MCF 10A (cell line): ENCODE measurements around the gene PRKG1. TPM values are rescaled to one million over a fixed set of nuclear protein-coding genes. Genes with fewer than 3 reads are reported as not detected.

Experiments used
- BruUV-seq: library from RNA; stranded (reverse); fragments of 400-500 nt; replicated peaks from 2 replicates; lab custom pipeline; 2021; lab: Mats Ljungman, UMichigan
- CTCF ChIA-PET: fragments of 300-600 bp; sonication (Branson Sonifier 250); formaldehyde crosslinking; extraction: SDS; loops from one replicate; lab custom pipeline; 2021; ENCODE audit warnings: antibody characterized with exemption, inconsistent platforms; lab: Yijun Ruan, JAX
- POLR2A ChIA-PET: fragments of 300-600, 350-650 bp; sonication (Branson Sonifier 250); formaldehyde crosslinking; extraction: SDS; loops from one replicate; lab custom pipeline; 2020; ENCODE audit warnings: antibody characterized with exemption, inconsistent platforms; lab: Yijun Ruan, JAX
- DNase-seq: peaks from one replicate; pipeline ENCODE4 v3.0.0-alpha.2; 2018; ENCODE audit not compliant: unreplicated experiment
- H3K27ac Mint-ChIP-seq: one replicate; pipeline ENCODE4 v1.8.0; 2022; ENCODE audit warnings: mild to moderate bottlenecking, low read depth, mixed read lengths; ENCODE audit not compliant: unreplicated experiment
- H3K27me3 Mint-ChIP-seq: one replicate; pipeline ENCODE4 v1.8.0; 2022; ENCODE audit warnings: mixed read lengths; ENCODE audit not compliant: insufficient read depth, unreplicated experiment
- H3K36me3 Mint-ChIP-seq: one replicate; pipeline ENCODE4 v1.8.0; 2022; ENCODE audit warnings: mild to moderate bottlenecking, moderate library complexity, mixed read lengths; ENCODE audit not compliant: insufficient read depth, unreplicated experiment
- H3K4me1 Mint-ChIP-seq: one replicate; pipeline ENCODE4 v1.8.0; 2022; ENCODE audit warnings: mixed read lengths; ENCODE audit not compliant: insufficient read depth, unreplicated experiment
- H3K4me3 Mint-ChIP-seq: one replicate; pipeline ENCODE4 v1.8.0; 2022; ENCODE audit warnings: mild to moderate bottlenecking, moderate library complexity, mixed read lengths; ENCODE audit not compliant: unreplicated experiment
- H3K9me3 Mint-ChIP-seq: one replicate; pipeline ENCODE4 v1.8.0; 2022; ENCODE audit warnings: mixed read lengths; ENCODE audit not compliant: unreplicated experiment
- CTCF ChIP-seq: fragments of 200-600 bp; IDR thresholded peaks from one replicate; pipeline ENCODE4 v1.8.0; 2022; ENCODE audit warnings: antibody characterized with exemption, mild to moderate bottlenecking; ENCODE audit not compliant: unreplicated experiment
- intact Hi-C: fragments of 100-400 bp; cut with micrococcal nuclease; formaldehyde crosslinking; loops from 2 replicates; pipeline ENCODE4 v1.14.1; 2022
- total RNA-seq: library from RNA; stranded (reverse); gene quantifications from 2 replicates; pipeline ENCODE4 v1.2.3, GENCODE V29; 2022

Gene PRKG1
- total RNA-seq, 1 experiment from 2014 or later: 0.09 TPM

DNA sequence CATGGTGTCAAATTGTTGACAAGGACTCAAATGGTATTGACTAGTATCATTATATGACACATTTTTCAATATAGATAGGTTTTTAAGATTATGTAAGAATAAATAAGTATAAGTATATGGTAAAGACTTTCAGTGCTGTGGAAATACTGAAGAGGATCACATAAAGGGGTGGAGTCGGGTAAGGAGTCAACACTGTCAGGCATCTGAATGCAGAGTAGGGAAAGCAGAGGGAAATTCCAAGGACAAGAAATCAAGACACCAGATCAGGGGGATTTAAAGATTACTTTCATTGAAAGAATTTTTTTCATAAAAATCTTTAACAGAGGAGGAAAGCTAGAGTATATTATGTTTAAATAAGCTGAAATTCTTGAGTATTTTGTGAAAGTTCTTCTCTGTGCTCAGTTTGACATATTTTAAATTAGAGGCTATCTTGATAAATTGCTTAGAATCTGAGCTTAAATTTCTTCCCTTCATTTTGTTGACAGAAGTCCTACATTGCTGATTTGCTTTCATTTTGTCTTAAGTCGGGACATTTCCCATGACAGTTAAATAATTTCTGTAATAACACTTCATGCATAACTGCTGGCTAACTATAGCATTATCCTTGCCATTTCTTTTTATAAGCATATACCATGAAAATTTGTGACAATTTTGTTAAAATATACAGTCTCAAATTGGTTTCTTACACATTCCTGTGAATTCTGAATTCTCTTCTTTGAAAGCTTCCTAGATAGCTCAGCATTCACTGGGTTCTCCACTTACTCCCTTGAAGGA is 244.3 kb downstream of the PRKG1 start:
- no TSS peak for BruUV-seq

GRCh38 chr10:51319173-51319435 is 244.8 kb downstream of the PRKG1 start:
- TF ChIP-seq CTCF: no peak
- Mint-ChIP-seq H3K27me3 (no peaks in the 10 kb centered on the region), H3K36me3 (peaks cover 6% of the 10 kb centered on the region), H3K9me3 (no peaks in the 10 kb centered on the region), H3K4me3 (no peak overlapping the region), H3K4me1 (no peaks in the 10 kb centered on the region), H3K27ac (no peak overlapping the region)
- DNase-seq: no peak
- intact Hi-C loops: no loop called here
- no TSS peak for BruUV-seq
- ChIA-PET POLR2A (no interaction called here), CTCF (no interaction called here)

More for the DNA sequence above, 244.3 kb downstream of the PRKG1 start:
- peaks cover 6% of the 10 kb centered on the region for H3K36me3 Mint-ChIP-seq
- intact Hi-C loops: no loop called here
- H3K9me3 Mint-ChIP-seq: no peaks in the 10 kb centered on the region
- CTCF ChIA-PET: no interaction called here
- H3K4me1 Mint-ChIP-seq: no peaks in the 10 kb centered on the region
- H3K4me3 Mint-ChIP-seq: no peak overlapping the region
- no peaks in the 10 kb centered on the region for H3K27me3 Mint-ChIP-seq
- DNase-seq: no peak
- POLR2A ChIA-PET: no interaction called here
- H3K27ac Mint-ChIP-seq: no peak overlapping the region
- no peak for TF ChIP-seq CTCF

GRCh38 chr10:51321300-51321699 is 247.0 kb downstream of the PRKG1 start:
- ChIA-PET CTCF (no interaction called here), POLR2A (no interaction called here)
- no TSS peak for BruUV-seq
- no peaks in the 10 kb centered on the region for H3K4me1 Mint-ChIP-seq
- H3K36me3 Mint-ChIP-seq: peaks cover 6% of the 10 kb centered on the region
- intact Hi-C loops: no loop called here
- no peaks in the 10 kb centered on the region for H3K27me3 Mint-ChIP-seq
- no peak overlapping the region for H3K4me3 Mint-ChIP-seq
- H3K27ac Mint-ChIP-seq: no peak overlapping the region
- H3K9me3 Mint-ChIP-seq: no peaks in the 10 kb centered on the region
- no peak for TF ChIP-seq CTCF
- DNase-seq: no peak

- TF ChIP-seq CTCF: no peak
- Mint-ChIP-seq H3K36me3 (peaks cover 6% of the 10 kb centered on the region), H3K4me3 (no peak overlapping the region), H3K27ac (no peak overlapping the region), H3K9me3 (no peaks in the 10 kb centered on the region), H3K27me3 (no peaks in the 10 kb centered on the region), H3K4me1 (no peaks in the 10 kb centered on the region)
- intact Hi-C loops: no loop called here
- BruUV-seq: no TSS peak
- peak; percentile 8 for DNase-seq
- ChIA-PET POLR2A (no interaction called here), CTCF (no interaction called here)
Observed at GRCh38 chr10:51321980-51322379, 247.7 kb downstream of the PRKG1 start.
